Fibroblast of pulmonary artery (primary cell): ENCODE data around the gene TMEM150B.

Experiments used
- DNase-seq: peaks from one replicate; pipeline ENCODE4 v3.0.0-alpha.2; 2010; ENCODE audit warnings: low read depth
- H3K4me3 ChIP-seq: replicated peaks from 2 replicates; pipeline ENCODE4 v1.5.1; 2011; ENCODE audit warnings: low read depth, mild to moderate bottlenecking, control low read depth, low read length, moderate library complexity
- CTCF ChIP-seq: IDR thresholded peaks from 2 replicates; pipeline ENCODE4 v1.5.1; 2011; ENCODE audit warnings: mild to moderate bottlenecking, control low read depth, low read length, inconsistent platforms; ENCODE audit errors: missing control alignments

TMEM150B gene

DNA sequence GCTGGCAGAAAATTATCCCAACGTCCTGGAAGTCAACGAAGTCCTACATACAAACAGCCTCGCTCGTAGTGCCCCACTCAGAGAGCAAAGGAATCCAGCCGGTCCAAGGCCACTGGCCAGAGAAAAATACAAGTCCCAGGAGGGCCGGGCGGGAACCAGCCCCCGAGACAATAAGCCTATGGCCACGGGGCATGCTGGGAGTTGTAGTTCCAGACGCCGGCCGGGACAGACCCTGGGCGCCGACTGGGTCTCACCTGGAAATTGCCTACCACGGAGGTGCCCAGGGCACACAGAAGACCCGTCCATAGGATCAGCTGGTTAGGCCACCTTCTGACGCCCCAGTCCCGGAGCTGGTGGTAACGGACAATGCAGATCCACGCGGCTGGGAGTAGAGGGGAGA lies 5.4 kb downstream of the TMEM150B start:
- H3K4me3 ChIP-seq: no peak overlapping the region
- DNase-seq: peak; percentile 42
- TF ChIP-seq CTCF: no peak

GRCh38 chr19:55316646-55317045 lies 8.5 kb downstream of the TMEM150B start:
- no peak for TF ChIP-seq CTCF
- no peak for DNase-seq
- H3K4me3 ChIP-seq: no peak overlapping the region

- DNase-seq: no peak
- H3K4me3 ChIP-seq: no peak overlapping the region
- no peak for TF ChIP-seq CTCF
Measured at GRCh38 chr19:55315956-55316525, 9.1 kb downstream of the TMEM150B start.

DNA sequence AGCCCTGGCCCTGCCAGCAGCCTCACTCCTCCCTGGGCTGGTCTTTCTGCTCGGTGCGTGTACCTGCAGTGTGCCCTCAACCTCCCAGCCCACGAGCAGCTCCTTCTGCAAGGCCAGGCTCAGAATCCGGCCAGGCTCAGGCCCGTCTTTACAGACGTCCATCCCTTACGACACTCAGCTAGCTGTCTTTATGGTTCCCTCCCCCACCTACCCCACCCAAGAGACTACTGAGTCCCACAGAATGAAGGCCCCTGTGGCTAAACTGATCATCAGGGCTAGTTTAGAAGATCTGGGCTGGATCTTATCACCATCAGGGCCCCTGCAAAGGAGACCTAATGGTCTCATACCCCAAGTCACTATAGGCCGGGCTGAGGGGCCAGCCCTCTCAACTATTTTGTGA lies 10.7 kb downstream of the TMEM150B start:
- no peak for TF ChIP-seq CTCF
- H3K4me3 ChIP-seq: no peak overlapping the region
- DNase-seq: no peak

GRCh38 chr19:55312621-55313512 lies 12.3 kb downstream of the TMEM150B start:
- no peak overlapping the region for H3K4me3 ChIP-seq
- DNase-seq: no peak
- no peak for TF ChIP-seq CTCF

DNA sequence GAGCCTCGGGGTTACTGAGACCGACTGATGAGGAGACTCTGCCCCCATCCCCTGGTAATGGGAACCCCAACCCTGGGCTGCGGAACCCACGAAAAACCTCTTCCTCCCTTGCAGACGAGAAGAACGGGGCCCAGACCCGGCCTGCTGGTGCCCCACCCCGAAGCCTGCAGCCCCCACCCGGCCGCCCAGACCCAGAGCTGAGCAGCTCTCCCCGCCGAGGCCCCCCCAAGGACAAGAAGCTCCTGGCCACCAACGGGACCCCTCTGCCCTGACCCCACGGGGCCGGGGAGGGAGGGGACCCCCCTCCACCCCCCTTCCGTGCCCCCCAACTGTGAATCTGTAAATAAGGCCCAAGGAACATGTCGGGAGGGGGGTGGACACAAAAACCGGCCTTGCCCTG lies 13.3 kb downstream of the TMEM150B start:
- DNase-seq: no peak
- TF ChIP-seq CTCF: no peak
- H3K4me3 ChIP-seq: no peak overlapping the region
